ENCODE results near the gene DENND5B. TPM values are rescaled to one million over a fixed set of nuclear protein-coding genes. Genes with fewer than 3 reads are reported as not detected.
A peak's percentile ranks its signal among the peaks of the same experiment; 100 is the strongest.

DENND5B gene
- polyA plus RNA-seq, 2 of the 4 experiments (the other 2 are of a cell fraction), result 15.5 to 55.2 TPM

DNA sequence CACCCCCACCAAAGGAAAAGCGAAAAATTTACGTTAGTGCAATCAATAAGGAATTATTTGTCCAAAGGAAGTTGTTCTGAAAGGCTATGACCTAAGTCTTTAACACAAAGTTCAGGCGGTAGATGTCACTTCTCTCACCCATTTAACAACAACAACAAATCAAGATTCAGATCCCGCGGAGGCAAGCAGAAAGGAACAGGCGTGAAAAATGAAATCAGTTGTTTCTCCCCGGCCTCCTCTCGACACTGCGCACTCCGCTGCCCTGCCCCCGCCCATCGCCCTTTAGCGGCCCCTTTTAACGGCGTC is 1.4 kb downstream of the DENND5B start:
- CTCF ChIA-PET, result interaction anchor here (1.5 to 3.4 kb wide), 5 partner anchors 9 to 186 kb away, joined by 5 to 21 read pairs (median 7); no protein-coding TSS in a partner anchor
- no peak for FAIRE-seq
- ATAC-seq, result no peak

DNA sequence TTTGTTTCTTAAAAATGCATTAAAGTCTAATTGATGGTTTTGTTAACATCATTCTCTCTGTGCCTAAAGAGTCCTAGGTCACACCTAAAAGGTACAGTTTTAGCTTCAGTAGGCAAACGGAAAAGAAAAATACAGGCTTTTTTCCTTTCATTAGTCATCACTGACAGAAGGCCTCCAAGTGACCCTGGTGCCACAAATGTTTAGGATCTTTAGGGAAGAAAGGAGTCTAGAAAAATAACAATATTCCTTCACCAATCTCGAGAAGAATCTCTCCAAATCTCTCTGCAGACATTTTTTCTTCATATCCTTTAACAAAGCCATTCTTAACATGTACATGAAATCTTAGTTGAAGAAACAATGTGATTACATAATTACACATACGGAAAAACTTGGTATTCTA is 2.0 kb downstream of the DENND5B start:
- 4% methylated on average over 3 of the region's 3 CpGs for WGBS (ENCODE audit: missing lambda C conversion rate)
- no peak for FAIRE-seq
- peak overlapping the region; percentile 86 to 97 for H3K27ac ChIP-seq
- ChIA-PET POLR2A (interaction anchor here (3.6 kb wide), 1 partner anchor 71 kb away, joined by 44 read pairs; no protein-coding TSS in a partner anchor), CTCF (interaction anchor here (2.1 to 3.4 kb wide), 2 partner anchors 10 to 185 kb away, joined by 7 to 21 read pairs; no protein-coding TSS in a partner anchor)
- TF ChIP-seq HDAC2 (IDR thresholded peaks at IDR 0.05) (no peak), FOSB (CRISPR knock-in tag; IDR thresholded peaks at IDR 0.05) (no peak), ZFP36 (IDR thresholded peaks at IDR 0.05; ENCODE audit: borderline replicate concordance, partially characterized antibody) (no peak), MAZ (IDR thresholded peaks at IDR 0.05; ENCODE audit: borderline replicate concordance, low read depth, low read length) (no peak), NFE2L2 (conservative IDR thresholded peaks at IDR 0.05; ENCODE audit: low read length) (no peak)
- TF ChIP-seq, protein P1, sequence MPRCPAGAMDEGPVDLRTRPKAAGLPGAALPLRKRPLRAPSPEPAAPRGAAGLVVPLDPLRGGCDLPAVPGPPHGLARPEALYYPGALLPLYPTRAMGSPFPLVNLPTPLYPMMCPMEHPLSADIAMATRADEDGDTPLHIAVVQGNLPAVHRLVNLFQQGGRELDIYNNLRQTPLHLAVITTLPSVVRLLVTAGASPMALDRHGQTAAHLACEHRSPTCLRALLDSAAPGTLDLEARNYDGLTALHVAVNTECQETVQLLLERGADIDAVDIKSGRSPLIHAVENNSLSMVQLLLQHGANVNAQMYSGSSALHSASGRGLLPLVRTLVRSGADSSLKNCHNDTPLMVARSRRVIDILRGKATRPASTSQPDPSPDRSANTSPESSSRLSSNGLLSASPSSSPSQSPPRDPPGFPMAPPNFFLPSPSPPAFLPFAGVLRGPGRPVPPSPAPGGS (IDR thresholded peaks at IDR 0.05), result no peak
- H3K4me2 ChIP-seq, result peak overlapping the region; percentile 85
- DNase-seq (ENCODE audit: low read depth in 1 of 2, low spot score in 1 of 2), result no peak
- peaks cover 44% of the 10 kb centered on the region for H3K4me1 ChIP-seq
- ATAC-seq, result no peak
- H3K4me3 ChIP-seq, result peak overlapping the region; percentile 60
- no peaks in the 10 kb centered on the region for H3K9me3 ChIP-seq

More for the DNA sequence above, 1.4 kb downstream of the DENND5B start:
- H3K4me1 ChIP-seq, result peaks cover 41% of the 10 kb centered on the region
- POLR2A ChIA-PET, result interaction anchor here (1.0 to 3.6 kb wide), 5 partner anchors 11 to 263 kb away, joined by 3 to 44 read pairs (median 6); no protein-coding TSS in a partner anchor
- peak overlapping the region; percentile 60 for H3K4me3 ChIP-seq
- H3K27ac ChIP-seq, result peak overlapping the region; percentile 86 to 97
- TF ChIP-seq RFX5 (IDR thresholded peaks at IDR 0.05) (peak; percentile 17; the same call in 1 of the 2 replicates), NFE2L2 (conservative IDR thresholded peaks at IDR 0.05; ENCODE audit: low read length) (no peak), FOSB (CRISPR knock-in tag; IDR thresholded peaks at IDR 0.05) (no peak), POLR2AphosphoS2 (conservative IDR thresholded peaks at IDR 0.05; ENCODE audit: low read length) (no peak), CBX8 (IDR thresholded peaks at IDR 0.05) (no peak), POLR2A (IDR thresholded peaks at IDR 0.05; ENCODE audit: low read length) (no peak)
- TF ChIP-seq, protein P2, sequence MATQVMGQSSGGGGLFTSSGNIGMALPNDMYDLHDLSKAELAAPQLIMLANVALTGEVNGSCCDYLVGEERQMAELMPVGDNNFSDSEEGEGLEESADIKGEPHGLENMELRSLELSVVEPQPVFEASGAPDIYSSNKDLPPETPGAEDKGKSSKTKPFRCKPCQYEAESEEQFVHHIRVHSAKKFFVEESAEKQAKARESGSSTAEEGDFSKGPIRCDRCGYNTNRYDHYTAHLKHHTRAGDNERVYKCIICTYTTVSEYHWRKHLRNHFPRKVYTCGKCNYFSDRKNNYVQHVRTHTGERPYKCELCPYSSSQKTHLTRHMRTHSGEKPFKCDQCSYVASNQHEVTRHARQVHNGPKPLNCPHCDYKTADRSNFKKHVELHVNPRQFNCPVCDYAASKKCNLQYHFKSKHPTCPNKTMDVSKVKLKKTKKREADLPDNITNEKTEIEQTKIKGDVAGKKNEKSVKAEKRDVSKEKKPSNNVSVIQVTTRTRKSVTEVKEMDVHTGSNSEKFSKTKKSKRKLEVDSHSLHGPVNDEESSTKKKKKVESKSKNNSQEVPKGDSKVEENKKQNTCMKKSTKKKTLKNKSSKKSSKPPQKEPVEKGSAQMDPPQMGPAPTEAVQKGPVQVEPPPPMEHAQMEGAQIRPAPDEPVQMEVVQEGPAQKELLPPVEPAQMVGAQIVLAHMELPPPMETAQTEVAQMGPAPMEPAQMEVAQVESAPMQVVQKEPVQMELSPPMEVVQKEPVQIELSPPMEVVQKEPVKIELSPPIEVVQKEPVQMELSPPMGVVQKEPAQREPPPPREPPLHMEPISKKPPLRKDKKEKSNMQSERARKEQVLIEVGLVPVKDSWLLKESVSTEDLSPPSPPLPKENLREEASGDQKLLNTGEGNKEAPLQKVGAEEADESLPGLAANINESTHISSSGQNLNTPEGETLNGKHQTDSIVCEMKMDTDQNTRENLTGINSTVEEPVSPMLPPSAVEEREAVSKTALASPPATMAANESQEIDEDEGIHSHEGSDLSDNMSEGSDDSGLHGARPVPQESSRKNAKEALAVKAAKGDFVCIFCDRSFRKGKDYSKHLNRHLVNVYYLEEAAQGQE (IDR thresholded peaks at IDR 0.05), result no peak
- under 1% methylated on average over 15 of the region's 15 CpGs for whole genome bisulfite sequencing (ENCODE audit: missing lambda C conversion rate)
- DNase-seq (ENCODE audit: low read depth in 1 of 2, low spot score in 1 of 2), result no peak
- no peaks in the 10 kb centered on the region for H3K9me3 ChIP-seq
- peak overlapping the region; percentile 85 for H3K4me2 ChIP-seq

DNA sequence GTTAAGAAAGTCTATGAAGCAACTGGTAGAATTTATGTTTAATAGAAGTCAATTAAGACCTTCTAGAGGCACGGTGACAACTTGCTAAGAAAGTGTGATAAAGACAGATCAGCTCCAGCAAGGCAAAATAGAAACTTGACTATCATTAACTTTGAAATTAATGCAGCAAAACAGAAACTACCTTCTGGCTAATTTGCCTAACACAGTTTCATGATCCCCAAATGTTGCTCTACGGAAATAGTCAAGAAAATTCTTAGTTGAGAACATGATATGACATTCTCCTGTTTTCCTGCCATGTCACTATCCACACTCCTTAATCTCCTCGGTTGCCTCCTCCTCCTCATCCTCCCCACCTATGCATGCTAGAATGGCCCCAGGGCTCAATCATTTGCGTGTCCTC is 4.2 kb downstream of the DENND5B start:
- no peak for DNase-seq (ENCODE audit: low read depth in 1 of 2, low spot score in 1 of 2)
- POLR2A ChIA-PET, result no interaction called here
- 85% methylated on average over 4 of the region's 4 CpGs for WGBS (ENCODE audit: missing lambda C conversion rate)
- CTCF ChIA-PET, result no interaction called here
- peaks cover 56% of the 10 kb centered on the region for H3K4me1 ChIP-seq
- FAIRE-seq, result no peak
- H3K4me3 ChIP-seq, result no peak overlapping the region
- ATAC-seq, result no peak
- no peaks in the 10 kb centered on the region for H3K9me3 ChIP-seq
- no peak overlapping the region for H3K27ac ChIP-seq
- no peak overlapping the region for H3K4me2 ChIP-seq
- TF ChIP-seq GATA3 (IDR thresholded peaks at IDR 0.05; ENCODE audit: borderline replicate concordance), result no peak
- TF ChIP-seq BHLHE40 (IDR thresholded peaks at IDR 0.05; ENCODE audit: low read depth, low read length), result no peak
- TF ChIP-seq ZFP36 (IDR thresholded peaks at IDR 0.05; ENCODE audit: borderline replicate concordance, partially characterized antibody), result no peak
- TF ChIP-seq JUNB (IDR thresholded peaks at IDR 0.05), result no peak
- no peak for TF ChIP-seq CEBPB (IDR thresholded peaks at IDR 0.05)
- no peak for TF ChIP-seq NR3C1 (IDR thresholded peaks at IDR 0.05)
- TF ChIP-seq ZSCAN20 (CRISPR knock-in tag; IDR thresholded peaks at IDR 0.05), result no peak
- no peak for TF ChIP-seq POLR2A (IDR thresholded peaks at IDR 0.05; ENCODE audit: low read length)
- TF ChIP-seq, protein P3, sequence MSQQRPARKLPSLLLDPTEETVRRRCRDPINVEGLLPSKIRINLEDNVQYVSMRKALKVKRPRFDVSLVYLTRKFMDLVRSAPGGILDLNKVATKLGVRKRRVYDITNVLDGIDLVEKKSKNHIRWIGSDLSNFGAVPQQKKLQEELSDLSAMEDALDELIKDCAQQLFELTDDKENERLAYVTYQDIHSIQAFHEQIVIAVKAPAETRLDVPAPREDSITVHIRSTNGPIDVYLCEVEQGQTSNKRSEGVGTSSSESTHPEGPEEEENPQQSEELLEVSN (IDR thresholded peaks at IDR 0.05; ENCODE audit: borderline replicate concordance, low read depth), result no peak
- no peak for TF ChIP-seq HOXA7 (CRISPR knock-in tag; IDR thresholded peaks at IDR 0.05)
- no peak for TF ChIP-seq CHD4 (IDR thresholded peaks at IDR 0.05; ENCODE audit: borderline replicate concordance)
- TF ChIP-seq RAD21 (conservative IDR thresholded peaks at IDR 0.05 in 1 of 2, IDR thresholded peaks at IDR 0.05 in 1 of 2), result no peak
- no peak for TF ChIP-seq SREBF2 (IDR thresholded peaks at IDR 0.05)

All from A549 (cell line).